WTC11 (cell line): Measurements from ENCODE around the gene HNRNPAB. TPM values are rescaled to one million over a fixed set of nuclear protein-coding genes. Genes with fewer than 3 reads are reported as not detected.

Experiments
- ATAC-seq: fragments of 200-7000 bp; cut with Tn5 transposase; 2 replicates; pipeline ENCODE4 v1.10.0; 2021; ENCODE audit warnings: mild to moderate bottlenecking, moderate library complexity
- CTCF ChIA-PET: fragments of 300-600 bp; sonication (Branson Sonifier 250); formaldehyde crosslinking; loops from one replicate; lab custom pipeline; 2021; ENCODE audit warnings: antibody characterized with exemption; lab: Charles Lee
- POLR2A ChIA-PET: fragments of 350-600 bp; sonication (Branson Sonifier 250); formaldehyde crosslinking; loops from one replicate; lab custom pipeline; 2021; ENCODE audit warnings: antibody characterized with exemption; lab: Charles Lee
- DNase-seq: peaks from one replicate; pipeline ENCODE4 v3.0.0; 2021; ENCODE audit warnings: low spot score
- H3K27ac Mint-ChIP-seq: 2 replicates; pipeline ENCODE4 v1.8.0; 2021; ENCODE audit warnings: mixed read lengths
- H3K27me3 Mint-ChIP-seq: 2 replicates; pipeline ENCODE4 v1.8.0; 2021; ENCODE audit warnings: low read depth, mild to moderate bottlenecking, moderate library complexity, mixed read lengths
- H3K36me3 Mint-ChIP-seq: 2 replicates; pipeline ENCODE4 v1.8.0; 2021; ENCODE audit warnings: mixed read lengths
- H3K4me1 Mint-ChIP-seq: 2 replicates; pipeline ENCODE4 v1.8.0; 2022; ENCODE audit warnings: mixed read lengths
- H3K4me3 Mint-ChIP-seq: 2 replicates; pipeline ENCODE4 v1.8.0; 2021; ENCODE audit warnings: mild to moderate bottlenecking, moderate library complexity, mixed read lengths
- H3K9me3 Mint-ChIP-seq: 2 replicates; pipeline ENCODE4 v1.8.0; 2021; ENCODE audit warnings: mixed read lengths
- AFF4 ChIP-seq: sonication (generic); formaldehyde crosslinking; IDR thresholded peaks from 2 replicates; pipeline ENCODE4 v1.8.1; 2023; ENCODE audit warnings: mild to moderate bottlenecking, missing genetic modification reagents, borderline replicate concordance
- ATF6 ChIP-seq: sonication (generic); formaldehyde crosslinking; IDR thresholded peaks from 2 replicates; pipeline ENCODE4 v1.8.1; 2023; ENCODE audit warnings: mild to moderate bottlenecking, missing genetic modification reagents
- CDX4 ChIP-seq: fragments of 250-450 bp; sonication (Bioruptor Pico); IDR thresholded peaks from 2 replicates; pipeline ENCODE4 v1.9.0; 2021; ENCODE audit warnings: moderate library complexity, mild to moderate bottlenecking, inconsistent platforms, borderline replicate concordance
- E2F5 ChIP-seq: sonication (generic); formaldehyde crosslinking; IDR thresholded peaks from 2 replicates; pipeline ENCODE4 v1.8.1; 2022; ENCODE audit warnings: mild to moderate bottlenecking, moderate library complexity, missing genetic modification reagents
- ETV6 ChIP-seq: sonication (generic); formaldehyde crosslinking; IDR thresholded peaks from 2 replicates; pipeline ENCODE4 v1.8.1; 2022; ENCODE audit warnings: mild to moderate bottlenecking, missing genetic modification reagents
- GABPB1 ChIP-seq: sonication (generic); formaldehyde crosslinking; IDR thresholded peaks from 2 replicates; pipeline ENCODE4 v1.8.1; 2023; ENCODE audit warnings: mild to moderate bottlenecking, missing genetic modification reagents
- GTF2I ChIP-seq: fragments of 250-450 bp; sonication (Bioruptor Pico); conservative IDR thresholded peaks from 2 replicates; pipeline ENCODE4 v1.4.0; 2021; ENCODE audit warnings: mild to moderate bottlenecking
- JAZF1 ChIP-seq: fragments of 250-450 bp; sonication (Bioruptor Pico); IDR thresholded peaks from 2 replicates; pipeline ENCODE4 v1.9.0; 2021; ENCODE audit warnings: moderate library complexity, mild to moderate bottlenecking, inconsistent platforms
- MAX ChIP-seq: sonication (generic); formaldehyde crosslinking; IDR thresholded peaks from 2 replicates; pipeline ENCODE4 v1.8.0; 2022; ENCODE audit warnings: mild to moderate bottlenecking, missing genetic modification reagents
- MLX ChIP-seq: sonication (generic); formaldehyde crosslinking; IDR thresholded peaks from 2 replicates; pipeline ENCODE4 v1.8.1; 2023; ENCODE audit warnings: mild to moderate bottlenecking, missing genetic modification reagents, moderate library complexity
- OVOL2 ChIP-seq: fragments of 250-450 bp; sonication (Bioruptor Pico); IDR thresholded peaks from 2 replicates; pipeline ENCODE4 v1.9.0; 2021; ENCODE audit warnings: mild to moderate bottlenecking, borderline replicate concordance
- SOX15 ChIP-seq: fragments of 250-450 bp; sonication (Bioruptor Pico); IDR thresholded peaks from 2 replicates; pipeline ENCODE4 v1.9.0; 2021; ENCODE audit warnings: mild to moderate bottlenecking
- SP1 ChIP-seq: sonication (generic); formaldehyde crosslinking; conservative IDR thresholded peaks from 2 replicates; pipeline ENCODE4 v1.8.1; 2022; ENCODE audit warnings: missing genetic modification reagents
- TEAD4 ChIP-seq: sonication (generic); formaldehyde crosslinking; IDR thresholded peaks from 2 replicates; pipeline ENCODE4 v1.8.0; 2022; ENCODE audit warnings: mild to moderate bottlenecking, missing genetic modification reagents
- ZBTB21 ChIP-seq: sonication (generic); formaldehyde crosslinking; IDR thresholded peaks from 2 replicates; pipeline ENCODE4 v1.8.1; 2023; ENCODE audit warnings: mild to moderate bottlenecking, missing genetic modification reagents, borderline replicate concordance
- ZBTB43 ChIP-seq: sonication (generic); formaldehyde crosslinking; IDR thresholded peaks from 2 replicates; pipeline ENCODE4 v1.8.1; 2023; ENCODE audit warnings: mild to moderate bottlenecking, missing genetic modification reagents
- ZNF396 ChIP-seq: fragments of 250-450 bp; sonication (Bioruptor Pico); IDR thresholded peaks from 2 replicates; pipeline ENCODE4 v1.8.0; 2021; ENCODE audit warnings: mild to moderate bottlenecking, moderate library complexity, borderline replicate concordance
- ZNF512 ChIP-seq: sonication (generic); formaldehyde crosslinking; IDR thresholded peaks from 2 replicates; pipeline ENCODE4 v1.8.1; 2022; ENCODE audit warnings: missing genetic modification reagents, borderline replicate concordance
- ZSCAN18 ChIP-seq: fragments of 250-450 bp; sonication (Bioruptor Pico); IDR thresholded peaks from 2 replicates; pipeline ENCODE4 v2.1.2; 2022; ENCODE audit warnings: mild to moderate bottlenecking, moderate library complexity
- total RNA-seq: library from RNA; stranded (reverse); gene quantifications from 3 replicates; pipeline ENCODE4 v1.2.3, GENCODE V29; 2021

Gene HNRNPAB
- total RNA-seq, 1 experiment from 2014 or later: 457 TPM

GRCh38 chr5:178222292-178222691 is 18.0 kb downstream of the HNRNPAB start:
- H3K4me3 Mint-ChIP-seq: no peak overlapping the region
- H3K27ac Mint-ChIP-seq: no peak overlapping the region
- H3K27me3 Mint-ChIP-seq: 0 out of 2 replicates have a peak, but pooled peaks cover 2% of the 10 kb centered on the region
- peaks cover 18% of the 10 kb centered on the region for H3K4me1 Mint-ChIP-seq
- ATAC-seq (no peak), DNase-seq (no peak)
- peaks cover 41% of the 10 kb centered on the region for H3K36me3 Mint-ChIP-seq
- CTCF ChIA-PET: no interaction called here
- POLR2A ChIA-PET: no interaction called here
- TF ChIP-seq ZNF512 (CRISPR knock-in tag) (no peak), MLX (CRISPR knock-in tag) (no peak), ATF6 (CRISPR knock-in tag) (no peak), SP1 (CRISPR knock-in tag) (no peak), GABPB1 (CRISPR knock-in tag) (no peak), TEAD4 (CRISPR knock-in tag) (no peak), AFF4 (CRISPR knock-in tag) (no peak), GTF2I (CRISPR knock-in tag) (no peak), E2F5 (CRISPR knock-in tag) (no peak), ZNF396 (CRISPR knock-in tag) (no peak), ZBTB21 (CRISPR knock-in tag) (no peak), JAZF1 (CRISPR knock-in tag) (no peak), CDX4 (no peak), ZBTB43 (CRISPR knock-in tag) (no peak), MAX (CRISPR knock-in tag) (no peak), ZSCAN18 (CRISPR knock-in tag) (no peak), OVOL2 (no peak), SOX15 (CRISPR knock-in tag) (no peak), ETV6 (no peak)
- peaks cover 3% of the 10 kb centered on the region for H3K9me3 Mint-ChIP-seq
